SIG-M5 treated with dmso at 0.1 percent for 504 hours (cell line): ENCODE results near the gene WHRN.

ENCODE experiments used
- DNase-seq: peaks from one replicate; lab custom pipeline; 2025; ENCODE audit not compliant: unreplicated experiment; lab: John Stamatoyannopoulos, UW

The WHRN gene

DNA sequence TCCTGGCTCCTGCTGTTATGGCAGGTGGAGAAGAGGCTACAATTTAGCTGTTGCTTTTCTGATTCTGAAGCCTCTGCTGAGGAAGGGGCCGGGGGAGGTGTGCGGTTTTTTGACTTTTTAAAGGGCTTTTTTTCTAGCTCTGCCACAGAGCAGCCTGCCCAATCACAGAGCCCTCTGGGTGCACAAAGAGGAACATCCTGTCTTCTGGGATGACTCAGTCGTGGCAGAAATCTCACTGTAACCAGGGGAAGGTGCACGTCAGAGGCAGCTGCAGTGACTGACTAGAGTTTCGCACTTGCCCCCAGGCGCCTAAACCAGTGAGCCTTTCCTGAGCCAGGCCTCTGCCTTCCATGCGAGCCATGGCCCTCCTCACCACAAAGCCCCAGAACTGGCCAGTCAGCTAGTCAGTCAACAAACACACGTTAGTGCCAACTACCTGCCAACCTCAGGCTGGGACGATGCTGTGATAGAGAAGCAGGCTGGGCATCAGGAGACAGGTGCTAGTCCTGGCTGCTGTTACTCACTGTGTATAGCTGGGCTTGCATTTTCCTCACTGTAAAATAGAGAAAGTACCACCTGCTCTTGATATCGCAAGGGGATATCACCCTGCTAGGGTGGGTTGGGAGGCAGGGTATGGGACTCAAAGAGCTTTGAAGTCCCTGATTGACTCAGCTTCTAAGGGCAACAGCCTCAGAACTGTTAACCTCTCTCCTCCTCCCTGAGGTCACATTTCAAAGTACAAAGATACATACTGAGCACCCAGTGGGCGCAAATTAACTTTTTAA lies 119.7 kb downstream of the WHRN start:
- peak; percentile 96 for DNase-seq

DNA sequence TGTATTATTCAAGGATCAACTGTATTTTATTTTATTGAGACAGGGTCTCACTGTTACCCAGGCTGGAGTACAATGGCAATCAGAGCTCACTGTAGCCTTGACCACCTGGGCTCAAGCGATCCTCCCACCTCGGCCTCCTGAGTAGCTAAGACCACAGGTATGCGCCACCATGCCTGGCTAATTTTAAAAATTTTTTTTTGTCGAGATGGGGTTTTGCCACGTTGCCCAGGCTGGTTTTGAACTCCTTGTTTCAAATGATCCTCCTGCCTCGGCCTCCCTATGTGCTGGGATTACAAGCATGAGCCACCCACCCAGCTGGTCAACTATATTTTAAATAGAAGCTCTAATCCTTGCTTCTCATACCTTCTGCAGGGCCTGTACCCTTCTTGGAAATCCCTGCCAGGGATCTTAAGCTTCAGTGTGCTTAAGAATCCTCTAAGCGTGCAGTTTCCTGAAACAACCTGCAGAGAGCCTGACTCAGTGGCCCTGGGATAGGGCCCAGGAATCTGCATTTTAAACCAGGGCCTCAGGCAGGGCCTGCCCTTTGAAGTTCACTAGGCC lies 120.4 kb downstream of the WHRN start:
- no peak for DNase-seq

DNA sequence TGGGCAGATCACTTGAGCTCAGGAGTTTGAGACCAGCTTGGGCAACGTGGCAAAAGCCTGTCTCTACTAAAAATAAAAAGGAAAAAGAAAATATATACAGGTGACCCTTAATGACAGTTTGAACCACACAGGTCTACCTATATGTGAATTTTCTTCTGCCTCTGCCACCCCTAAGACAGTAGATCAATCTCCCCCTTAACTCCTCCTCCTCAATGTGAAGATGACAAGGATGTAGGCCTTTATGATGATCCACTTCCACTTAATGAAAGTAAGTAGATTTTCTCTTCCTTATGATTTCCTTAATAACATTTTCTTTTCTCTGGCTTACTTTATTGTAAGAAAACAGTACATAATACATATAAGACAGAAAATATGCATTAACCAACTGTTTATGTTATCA lies 120.9 kb downstream of the WHRN start:
- no peak for DNase-seq

DNA sequence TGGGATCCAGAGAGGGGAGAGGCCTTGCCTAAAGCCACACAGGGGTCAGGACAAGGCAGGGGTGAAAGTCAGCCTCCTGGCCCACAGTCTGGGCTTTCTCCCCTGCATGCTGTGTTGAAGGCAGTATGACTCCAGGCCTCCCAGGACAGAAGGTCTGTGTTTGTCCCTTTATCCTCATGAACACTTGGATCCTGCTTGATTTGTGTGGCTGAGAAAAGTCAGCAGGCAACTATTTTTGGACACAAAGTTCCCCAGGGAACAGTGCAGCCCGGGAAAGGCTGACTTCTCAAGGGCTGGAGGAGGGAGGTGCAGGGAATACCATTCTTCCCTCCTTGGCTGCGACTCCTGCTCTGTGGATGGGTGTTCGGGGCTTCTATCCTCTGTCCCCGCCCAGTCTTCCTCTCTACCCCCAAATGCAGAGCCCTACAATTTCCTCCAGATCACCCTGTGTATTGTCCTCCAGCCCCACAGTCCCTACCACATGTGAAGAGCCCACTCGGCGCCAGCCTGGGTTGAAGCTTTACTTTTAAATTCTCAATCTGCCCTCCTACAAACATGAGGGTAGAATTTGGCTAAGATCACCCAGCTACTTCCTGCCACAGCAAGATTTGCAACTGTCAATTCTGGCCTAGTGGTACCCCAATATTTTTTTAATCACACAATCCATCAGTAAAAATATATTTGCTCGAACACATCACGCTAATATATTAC lies 121.6 kb downstream of the WHRN start:
- no peak for DNase-seq

DNA sequence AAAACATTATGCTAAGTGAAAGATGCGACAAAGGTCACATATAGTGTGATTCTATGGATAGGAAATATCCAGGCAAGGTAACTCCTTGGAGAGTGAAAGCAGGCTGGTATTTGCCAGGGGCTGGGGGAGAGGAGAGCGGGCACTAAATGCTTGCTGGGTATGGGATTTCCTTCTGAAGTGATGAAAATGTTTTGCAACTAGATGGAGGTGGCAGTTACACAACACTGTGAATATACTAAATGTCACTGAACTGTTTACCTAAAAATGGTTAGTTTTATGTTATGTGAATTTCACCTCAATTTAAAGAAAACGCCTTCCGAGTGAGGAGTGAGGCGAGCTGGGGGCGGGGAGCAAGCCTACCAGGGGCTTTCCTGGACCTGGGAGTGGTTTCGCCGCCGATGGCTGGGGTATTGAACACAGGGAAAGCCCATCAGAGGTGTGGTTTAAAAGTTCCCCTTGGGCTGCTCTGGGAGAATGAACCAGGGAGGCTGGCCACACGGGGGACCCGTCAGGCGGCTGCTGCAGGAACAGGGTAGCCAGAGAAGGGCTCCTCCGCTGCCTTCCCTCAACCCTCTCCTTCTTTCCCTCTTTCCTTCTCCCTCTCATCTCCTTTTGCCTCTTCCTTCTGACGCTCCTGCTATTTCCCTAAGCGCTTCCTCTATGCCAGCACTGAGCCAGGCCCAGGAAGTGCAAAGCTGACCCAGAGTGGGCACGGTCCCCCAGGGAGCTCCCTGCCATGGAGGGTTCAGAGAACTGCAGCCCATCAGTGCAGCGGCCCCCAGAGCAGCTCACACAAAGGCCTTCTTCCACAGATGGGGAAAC lies 122.4 kb downstream of the WHRN start:
- DNase-seq = peak; percentile 74

DNA sequence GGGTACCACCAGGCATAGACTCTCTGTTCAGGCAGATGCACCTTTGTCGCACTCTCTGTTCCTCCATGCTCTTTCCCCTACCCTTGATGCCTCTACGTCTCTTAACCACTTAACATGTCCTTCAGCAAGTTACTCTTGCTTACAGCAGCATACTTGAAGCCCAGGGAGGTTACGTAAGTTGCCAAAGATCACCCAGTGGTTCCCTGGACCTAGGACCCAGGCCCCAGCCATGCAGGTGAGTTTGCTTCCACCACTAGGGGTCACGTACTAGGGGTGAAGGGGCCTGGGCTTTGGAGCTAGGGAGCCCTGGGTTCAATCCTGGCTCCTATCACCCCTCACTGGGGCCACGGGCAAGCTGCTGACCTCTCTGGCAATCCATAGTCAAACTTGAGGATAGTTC lies 126.4 kb downstream of the WHRN start:
- no peak for DNase-seq

GRCh38 chr9:114378016-114378415 lies 127.3 kb downstream of the WHRN start:
- no peak for DNase-seq

DNA sequence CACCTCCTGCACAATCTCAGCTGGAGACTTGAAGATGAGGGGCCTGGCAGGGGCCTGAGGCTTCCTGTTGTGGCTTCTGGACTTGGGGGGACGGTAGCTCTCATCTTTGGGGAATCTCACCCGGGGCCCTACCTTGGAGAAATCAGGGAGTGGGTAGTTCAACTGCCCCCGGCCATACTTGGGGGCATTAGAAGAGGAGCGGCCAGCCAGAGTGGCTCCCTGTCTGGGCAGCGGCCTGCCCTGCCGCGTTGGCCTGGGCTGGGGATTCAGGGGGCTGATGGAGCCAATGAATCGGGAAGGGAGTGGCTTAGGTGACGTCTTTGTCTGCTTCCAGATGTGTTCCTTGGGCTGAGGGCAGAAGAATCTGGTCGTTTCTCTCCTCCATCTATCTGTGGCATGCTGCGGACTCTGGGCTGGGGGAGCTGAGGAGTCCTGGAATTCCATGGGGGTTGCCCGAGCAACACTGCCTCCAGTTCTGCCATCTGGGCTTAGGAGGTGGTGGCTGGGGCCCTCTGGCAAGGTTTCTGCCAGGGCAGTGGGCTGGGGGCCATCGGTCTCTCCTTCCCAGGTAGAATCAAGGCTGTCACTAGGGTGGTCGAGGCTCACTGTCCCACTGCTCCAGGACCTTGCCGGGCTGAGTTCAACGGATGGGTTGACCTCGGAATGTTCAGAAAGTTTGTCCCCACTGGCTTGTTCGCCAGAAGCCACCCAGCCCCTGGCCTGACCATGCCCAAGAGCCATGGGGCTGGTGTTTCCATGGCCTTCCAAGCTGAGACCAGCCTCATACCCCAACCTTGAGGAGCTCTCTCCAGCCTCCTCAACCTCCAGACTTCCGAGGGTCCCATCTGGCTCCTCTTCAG lies 128.5 kb downstream of the WHRN start:
- DNase-seq = no peak

DNA sequence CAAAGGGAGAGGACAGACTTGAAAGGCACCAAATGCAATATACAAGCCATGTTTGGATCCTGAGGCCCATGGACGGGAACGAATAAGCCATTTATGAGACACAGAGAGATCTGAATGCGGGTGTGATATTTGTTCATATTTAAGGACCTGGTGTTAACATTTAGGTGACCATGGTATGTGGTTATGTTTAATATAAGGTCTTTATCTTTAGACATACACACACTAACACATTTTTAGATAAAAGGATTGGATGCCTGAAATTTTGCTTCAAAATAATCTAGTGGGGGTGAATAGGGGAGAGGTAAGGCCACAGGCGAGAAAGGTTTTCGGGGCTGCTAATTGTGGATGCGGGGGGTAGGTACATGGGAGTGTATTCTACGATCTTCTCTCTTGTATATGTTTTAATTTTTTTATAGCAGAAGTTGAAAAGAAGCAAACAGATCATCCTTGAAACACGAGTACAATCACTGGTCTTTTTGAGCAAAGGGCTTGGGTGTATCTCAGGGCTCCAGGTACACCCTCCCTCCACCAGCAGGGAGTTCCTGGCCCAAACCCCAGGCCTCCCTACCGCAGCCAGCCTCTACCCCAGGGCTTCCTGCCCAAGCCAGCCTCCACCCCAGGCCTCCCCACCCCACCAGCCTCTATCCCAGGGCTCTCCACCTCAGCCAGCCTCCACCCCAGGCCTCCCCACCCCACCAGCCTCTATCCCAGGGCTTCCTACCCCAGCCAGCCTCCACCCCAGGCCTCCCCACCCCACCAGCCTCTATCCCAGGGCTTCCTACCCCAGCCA lies 129.7 kb downstream of the WHRN start:
- no peak for DNase-seq

GRCh38 chr9:114374936-114375335 lies 130.3 kb downstream of the WHRN start:
- DNase-seq = no peak

- no peak for DNase-seq
These were observed 131.1 kb downstream of the WHRN start for GRCh38 chr9:114373960-114374730.

DNA sequence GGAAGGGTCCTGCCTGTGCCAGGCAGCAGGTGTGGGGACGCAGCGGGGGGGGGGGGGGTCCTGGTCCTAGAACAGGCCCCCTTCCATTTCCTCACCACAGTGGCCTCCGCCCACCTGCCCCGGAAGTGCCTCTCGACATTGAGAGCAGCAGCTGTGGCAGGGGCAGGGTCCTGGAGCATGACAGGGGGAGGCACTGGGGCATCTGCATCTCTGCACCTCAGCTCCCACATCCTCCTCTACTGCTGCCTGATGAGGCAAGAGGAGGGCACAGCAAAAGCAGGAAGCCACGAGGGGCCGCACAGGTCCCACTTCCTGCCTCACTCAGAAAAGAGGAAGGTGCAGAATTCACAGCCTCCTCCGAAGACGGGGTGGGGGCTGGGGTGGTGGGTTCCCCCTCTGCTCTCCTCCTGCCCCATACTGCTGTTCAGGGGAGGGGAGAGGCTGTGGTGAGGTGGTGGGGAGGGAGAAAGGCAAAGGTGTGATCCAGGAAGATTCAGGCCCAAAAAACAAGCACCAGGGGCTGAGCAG lies 132.3 kb downstream of the WHRN start:
- peak; percentile 96 for DNase-seq

GRCh38 chr9:114371973-114372917 lies 133.0 kb downstream of the WHRN start:
- peak; percentile 59 for DNase-seq

DNA sequence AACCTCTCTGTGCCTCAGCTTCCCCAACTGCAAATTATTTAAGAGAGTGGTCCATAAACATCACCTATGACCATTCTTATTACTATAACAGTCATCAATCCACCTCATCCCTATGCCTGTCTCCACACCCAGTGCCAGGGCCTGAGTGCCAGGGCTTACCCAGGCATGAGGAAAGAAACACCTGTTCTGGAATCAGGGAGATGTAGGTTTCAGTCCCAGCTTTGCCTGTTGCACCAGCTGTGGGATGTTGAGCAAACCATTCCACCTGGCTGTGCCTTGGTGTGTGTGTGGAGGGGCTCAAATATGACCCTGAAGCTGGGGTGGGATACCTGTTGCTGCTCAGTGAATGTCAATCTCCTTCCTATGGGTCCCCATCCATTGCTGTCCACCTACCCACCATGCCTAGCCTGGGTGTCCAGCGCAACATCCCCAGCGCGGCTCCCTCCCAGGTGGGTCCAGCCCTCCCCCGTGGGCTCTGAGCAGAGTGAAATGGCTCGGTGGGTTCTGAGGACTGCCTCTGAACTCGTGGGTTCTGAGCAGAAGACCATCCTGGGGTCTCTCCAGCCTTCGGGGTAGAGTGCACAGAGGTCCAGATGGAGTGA lies 133.8 kb downstream of the WHRN start:
- DNase-seq = no peak

- no peak for DNase-seq
These were observed 134.3 kb downstream of the WHRN start for GRCh38 chr9:114370968-114371320.

GRCh38 chr9:114370251-114370967 lies 134.9 kb downstream of the WHRN start:
- no peak for DNase-seq
